ENCODE measurements around the gene RER1.

The RER1 gene

GRCh38 chr1:2397007-2397679 lies 5.5 kb downstream of the RER1 start:
- no peak overlapping the region for H3K27ac ChIP-seq
- H3K36me3 ChIP-seq: peaks cover 79% of the 10 kb centered on the region
- no peak for TF ChIP-seq CTCF (IDR thresholded peaks at IDR 0.05; ENCODE audit: low read depth, low read length)

GRCh38 chr1:2398871-2399270 lies 7.2 kb downstream of the RER1 start:
- Histone ChIP-seq H3K9me3 (ENCODE audit: severe bottlenecking) (no peaks in the 10 kb centered on the region), H3K27ac (no peak overlapping the region), H3K27me3 (ENCODE audit: insufficient read depth, low read depth, severe bottlenecking) (no peaks in the 10 kb centered on the region), H3K36me3 (peaks cover 86% of the 10 kb centered on the region), H3K4me3 (ENCODE audit: low read depth, low read length) (no peak overlapping the region)
- DNase-seq: no peak
- TF ChIP-seq CTCF (IDR thresholded peaks at IDR 0.05; ENCODE audit: low read depth, low read length): no peak

More at GRCh38 chr1:2397007-2397679, 5.5 kb downstream of the RER1 start:
- H3K27me3 ChIP-seq (ENCODE audit: insufficient read depth, low read depth, severe bottlenecking): no peaks in the 10 kb centered on the region
- no peaks in the 10 kb centered on the region for H3K9me3 ChIP-seq (ENCODE audit: severe bottlenecking)
- DNase-seq: no peak
- no peak overlapping the region for H3K4me3 ChIP-seq (ENCODE audit: low read depth, low read length)

- H3K27me3 ChIP-seq (ENCODE audit: insufficient read depth, low read depth, severe bottlenecking): no peaks in the 10 kb centered on the region
- H3K4me3 ChIP-seq (ENCODE audit: low read depth, low read length): no peak overlapping the region
- H3K27ac ChIP-seq: no peak overlapping the region
- peaks cover 90% of the 10 kb centered on the region for H3K36me3 ChIP-seq
- TF ChIP-seq CTCF (IDR thresholded peaks at IDR 0.05; ENCODE audit: low read depth, low read length): no peak
- no peaks in the 10 kb centered on the region for H3K9me3 ChIP-seq (ENCODE audit: severe bottlenecking)
- DNase-seq: no peak
Observed at GRCh38 chr1:2399890-2400575, 8.4 kb downstream of the RER1 start.

GRCh38 chr1:2400576-2400909 lies 8.9 kb downstream of the RER1 start:
- Histone ChIP-seq H3K9me3 (ENCODE audit: severe bottlenecking) (no peaks in the 10 kb centered on the region), H3K27ac (no peak overlapping the region), H3K27me3 (ENCODE audit: insufficient read depth, low read depth, severe bottlenecking) (no peaks in the 10 kb centered on the region), H3K36me3 (peaks cover 92% of the 10 kb centered on the region), H3K4me3 (ENCODE audit: low read depth, low read length) (no peak overlapping the region)
- TF ChIP-seq CTCF (IDR thresholded peaks at IDR 0.05; ENCODE audit: low read depth, low read length): no peak
- DNase-seq: no peak

- Histone ChIP-seq H3K27me3 (ENCODE audit: insufficient read depth, low read depth, severe bottlenecking) (no peaks in the 10 kb centered on the region), H3K4me3 (ENCODE audit: low read depth, low read length) (no peak overlapping the region), H3K36me3 (peaks cover 88% of the 10 kb centered on the region), H3K9me3 (ENCODE audit: severe bottlenecking) (no peaks in the 10 kb centered on the region), H3K27ac (no peak overlapping the region)
- DNase-seq: no peak
- TF ChIP-seq CTCF (IDR thresholded peaks at IDR 0.05; ENCODE audit: low read depth, low read length): no peak
Observed at GRCh38 chr1:2400950-2401649, 9.5 kb downstream of the RER1 start.

All from WERI-Rb-1 (cell line).